Natural killer cell (primary cell): ENCODE data around the gene FBLN5. TPM values are rescaled to one million over a fixed set of nuclear protein-coding genes. Genes with fewer than 3 reads are reported as not detected.

Experiments
- ATAC-seq, 3 donors: fragments of 150-1000 bp in 2 of 3; fragments of 200-7000 bp in 1 of 3; cut with Tn5 transposase; 1 replicate in 1 of 3; 2 replicates in 2 of 3; pipeline ENCODE4 v1.10.0; 2021; ENCODE audit warnings: mild to moderate bottlenecking in 2 of 3, moderate library complexity in 2 of 3
- DNase-seq, 2 donors: peaks; one replicate each; pipeline versions ENCODE4 v3.0.0 to v3.0.0-alpha.2; 2013 to 2021; ENCODE audit warnings: mixed read lengths in 1 of 2
- H3K27ac ChIP-seq: one replicate; pipeline ENCODE4 v1.5.1; 2013; ENCODE audit warnings: mild to moderate bottlenecking, low read length
- H3K27me3 ChIP-seq: one replicate; pipeline ENCODE4 v1.6.1; 2013; ENCODE audit warnings: low read length; ENCODE audit not compliant: control insufficient read depth, insufficient read depth
- H3K36me3 ChIP-seq: one replicate; pipeline ENCODE4 v1.6.1; 2013; ENCODE audit warnings: low read length; ENCODE audit not compliant: control insufficient read depth, insufficient read depth
- H3K4me1 ChIP-seq: one replicate; pipeline ENCODE4 v1.6.1; 2013; ENCODE audit warnings: low read length; ENCODE audit not compliant: control insufficient read depth, insufficient read depth
- H3K4me3 ChIP-seq: one replicate; pipeline ENCODE4 v1.5.1; 2013; ENCODE audit warnings: low read length
- H3K9me3 ChIP-seq: one replicate; pipeline ENCODE4 v1.6.1; 2013; ENCODE audit warnings: low read length; ENCODE audit not compliant: control insufficient read depth, insufficient read depth
- H3K27ac Mint-ChIP-seq, 2 donors: one replicate each; pipeline ENCODE4 v1.8.0; 2022; ENCODE audit warnings: mild to moderate bottlenecking in 2 of 2, mixed read lengths in 2 of 2, moderate library complexity in 1 of 2
- H3K27me3 Mint-ChIP-seq, 2 donors: one replicate each; pipeline ENCODE4 v1.8.0; 2022; ENCODE audit warnings: low read depth in 2 of 2, mixed read lengths in 2 of 2
- H3K36me3 Mint-ChIP-seq: one replicate; pipeline ENCODE4 v1.8.0; 2022; ENCODE audit warnings: mixed read lengths
- H3K4me1 Mint-ChIP-seq, 2 donors: one replicate each; pipeline ENCODE4 v1.8.0; 2022; ENCODE audit warnings: mixed read lengths in 2 of 2
- H3K4me3 Mint-ChIP-seq: one replicate; pipeline ENCODE4 v1.8.0; 2022; ENCODE audit warnings: mild to moderate bottlenecking, moderate library complexity, mixed read lengths
- H3K9me3 Mint-ChIP-seq, 2 donors: one replicate each; pipeline ENCODE4 v1.8.0; 2022; ENCODE audit warnings: mixed read lengths in 2 of 2
- CTCF ChIP-seq: fragments of 200-600 bp; IDR thresholded peaks from one replicate; pipeline ENCODE4 v1.8.0; 2022; ENCODE audit warnings: antibody characterized with exemption
- WGBS: methylation state at CpG from one replicate; pipeline ENCODE4 v1.1.7; 2013; ENCODE audit warnings: missing lambda C conversion rate; ENCODE audit not compliant: insufficient coverage; 5-methylcytosine and 5-hydroxymethylcytosine counted together
- intact Hi-C: fragments of 100-400 bp; cut with micrococcal nuclease; formaldehyde crosslinking; loops from one replicate; pipeline ENCODE4 v1.14.2; 2022
- total RNA-seq, 4 donors: library from RNA; stranded (reverse); fragments of 120-200 nt in 1 of 4; gene quantifications; one replicate each; pipeline versions ENCODE4 v1.2.3 to v1.2.4, GENCODE V29; 2013 to 2022

Gene FBLN5
- total RNA-seq, 3 donors from 2014 or later (not counting 1 experiment from before 2014, with no cell fraction given): 0.56 to 1.3 (median 1.1) TPM

GRCh38 chr14:91985521-91986255, 38.2 kb upstream of the FBLN5 start:
- no peak for ATAC-seq
- Histone ChIP-seq H3K4me1 (no peaks in the 10 kb centered on the region), H3K27ac (no peak overlapping the region), H3K27me3 (no peaks in the 10 kb centered on the region), H3K4me3 (no peak overlapping the region), H3K9me3 (no peaks in the 10 kb centered on the region), H3K36me3 (peaks cover 59% of the 10 kb centered on the region)
- H3K27ac Mint-ChIP-seq: no peak overlapping the region
- no peak for DNase-seq
- TF ChIP-seq CTCF: no peak
- no peak overlapping the region for H3K4me3 Mint-ChIP-seq
- H3K4me1 Mint-ChIP-seq: peaks cover 4 to 6% of the 10 kb centered on the region in 2 donors
- H3K36me3 Mint-ChIP-seq: peaks cover 14% of the 10 kb centered on the region
- intact Hi-C loops: no loop called here
- no peaks in the 10 kb centered on the region for H3K27me3 Mint-ChIP-seq
- 100% methylated on average over 1 of the region's 4 CpGs for WGBS
- no peaks in the 10 kb centered on the region for H3K9me3 Mint-ChIP-seq

- no peak overlapping the region for H3K27ac Mint-ChIP-seq
- H3K27ac ChIP-seq: no peak overlapping the region
- TF ChIP-seq CTCF: no peak
- ATAC-seq (no peak), DNase-seq (no peak)
- H3K4me1 Mint-ChIP-seq: peaks cover 4 to 6% of the 10 kb centered on the region in 2 donors
- H3K27me3 ChIP-seq: no peaks in the 10 kb centered on the region
- 100% methylated on average over 2 of the region's 4 CpGs for WGBS
- no peaks in the 10 kb centered on the region for H3K9me3 ChIP-seq
- no peak overlapping the region for H3K4me3 Mint-ChIP-seq
- no peaks in the 10 kb centered on the region for H3K4me1 ChIP-seq
- peaks cover 57% of the 10 kb centered on the region for H3K36me3 ChIP-seq
- no peaks in the 10 kb centered on the region for H3K27me3 Mint-ChIP-seq
- H3K36me3 Mint-ChIP-seq: peaks cover 14% of the 10 kb centered on the region
- intact Hi-C loops: no loop called here
- H3K4me3 ChIP-seq: no peak overlapping the region
- H3K9me3 Mint-ChIP-seq: no peaks in the 10 kb centered on the region
Measured at GRCh38 chr14:91985008-91985407, 37.5 kb upstream of the FBLN5 start.

- intact Hi-C loops: no loop called here
- H3K27ac ChIP-seq: no peak overlapping the region
- DNase-seq: no peak
Measured at GRCh38 chr14:91983588-91983987, 36.1 kb upstream of the FBLN5 start.

More at GRCh38 chr14:91983588-91983987, 36.1 kb upstream of the FBLN5 start:
- no peaks in the 10 kb centered on the region for H3K27me3 Mint-ChIP-seq
- no peak for ATAC-seq
- peaks cover 14% of the 10 kb centered on the region for H3K36me3 Mint-ChIP-seq
- 100% methylated on average over 1 of the region's 4 CpGs for WGBS
- no peak for TF ChIP-seq CTCF
- H3K9me3 Mint-ChIP-seq: no peaks in the 10 kb centered on the region
- H3K9me3 ChIP-seq: no peaks in the 10 kb centered on the region
- H3K27me3 ChIP-seq: no peaks in the 10 kb centered on the region
- H3K27ac Mint-ChIP-seq: no peak overlapping the region
- no peak overlapping the region for H3K4me3 Mint-ChIP-seq
- peaks cover 56% of the 10 kb centered on the region for H3K36me3 ChIP-seq
- peaks cover 3 to 4% of the 10 kb centered on the region in 2 donors for H3K4me1 Mint-ChIP-seq
- H3K4me1 ChIP-seq: no peaks in the 10 kb centered on the region
- H3K4me3 ChIP-seq: no peak overlapping the region
